Neural crest cell (in vitro differentiated cells): ENCODE measurements around the gene TMEM131L. TPM values are rescaled to one million over a fixed set of nuclear protein-coding genes. Genes with fewer than 3 reads are reported as not detected.
"Not testable (repeated sequence)": the region's sequence is repeated elsewhere in the genome, so short reads cannot be mapped to it uniquely, and the experiment has no call there.

Experiments
- DNase-seq: peaks from one replicate; pipeline ENCODE4 v3.0.0; 2021; ENCODE audit warnings: low read depth, mixed read lengths, low spot score
- H3K27ac Mint-ChIP-seq: one replicate; pipeline ENCODE4 v1.8.0; 2021; ENCODE audit warnings: mild to moderate bottlenecking, mixed read lengths; ENCODE audit not compliant: unreplicated experiment
- H3K27me3 Mint-ChIP-seq: 2 replicates; pipeline ENCODE4 v1.8.0; 2021; ENCODE audit warnings: low read depth, mild to moderate bottlenecking, mixed read lengths
- H3K36me3 Mint-ChIP-seq: 2 replicates; pipeline ENCODE4 v1.8.0; 2021; ENCODE audit warnings: low read depth, mild to moderate bottlenecking, mixed read lengths
- H3K4me1 Mint-ChIP-seq: 2 replicates; pipeline ENCODE4 v1.8.0; 2021; ENCODE audit warnings: mixed read lengths
- H3K4me3 Mint-ChIP-seq: one replicate; pipeline ENCODE4 v1.8.0; 2021; ENCODE audit warnings: mild to moderate bottlenecking, mixed read lengths
- H3K9me3 Mint-ChIP-seq: 2 replicates; pipeline ENCODE4 v1.8.0; 2021; ENCODE audit warnings: mixed read lengths
- total RNA-seq: library from RNA; stranded (reverse); gene quantifications from 2 replicates; pipeline ENCODE4 v1.2.1, GENCODE V29; 2021
- TF ChIP-seq, protein P1 (sequence below): fragments of 200-600 bp; sonication (generic); conservative IDR thresholded peaks from 2 replicates; pipeline ENCODE4 v1.5.0; 2021; ENCODE audit warnings: antibody characterized with exemption, mild to moderate bottlenecking

Gene TMEM131L
- total RNA-seq, 1 donor from 2014 or later = 36.1 TPM

GRCh38 chr4:153499005-153499404 is 32.8 kb downstream of the TMEM131L start:
- DNase-seq = no peak
- Mint-ChIP-seq H3K9me3 (no peaks in the 10 kb centered on the region), H3K27ac (no peak overlapping the region), H3K4me1 (peaks cover 51% of the 10 kb centered on the region), H3K4me3 (no peak overlapping the region), H3K27me3 (no peaks in the 10 kb centered on the region), H3K36me3 (no peaks in the 10 kb centered on the region)
- TF ChIP-seq, protein P1, sequence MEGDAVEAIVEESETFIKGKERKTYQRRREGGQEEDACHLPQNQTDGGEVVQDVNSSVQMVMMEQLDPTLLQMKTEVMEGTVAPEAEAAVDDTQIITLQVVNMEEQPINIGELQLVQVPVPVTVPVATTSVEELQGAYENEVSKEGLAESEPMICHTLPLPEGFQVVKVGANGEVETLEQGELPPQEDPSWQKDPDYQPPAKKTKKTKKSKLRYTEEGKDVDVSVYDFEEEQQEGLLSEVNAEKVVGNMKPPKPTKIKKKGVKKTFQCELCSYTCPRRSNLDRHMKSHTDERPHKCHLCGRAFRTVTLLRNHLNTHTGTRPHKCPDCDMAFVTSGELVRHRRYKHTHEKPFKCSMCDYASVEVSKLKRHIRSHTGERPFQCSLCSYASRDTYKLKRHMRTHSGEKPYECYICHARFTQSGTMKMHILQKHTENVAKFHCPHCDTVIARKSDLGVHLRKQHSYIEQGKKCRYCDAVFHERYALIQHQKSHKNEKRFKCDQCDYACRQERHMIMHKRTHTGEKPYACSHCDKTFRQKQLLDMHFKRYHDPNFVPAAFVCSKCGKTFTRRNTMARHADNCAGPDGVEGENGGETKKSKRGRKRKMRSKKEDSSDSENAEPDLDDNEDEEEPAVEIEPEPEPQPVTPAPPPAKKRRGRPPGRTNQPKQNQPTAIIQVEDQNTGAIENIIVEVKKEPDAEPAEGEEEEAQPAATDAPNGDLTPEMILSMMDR = no peak

- Mint-ChIP-seq H3K36me3 (peaks cover 10% of the 10 kb centered on the region), H3K9me3 (no peaks in the 10 kb centered on the region), H3K4me1 (peaks cover 37% of the 10 kb centered on the region), H3K27ac (no peak overlapping the region), H3K4me3 (no peak overlapping the region), H3K27me3 (no peaks in the 10 kb centered on the region)
- TF ChIP-seq, protein P1 = no peak
- DNase-seq = no peak
Measured at GRCh38 chr4:153501578-153501977, 35.4 kb downstream of the TMEM131L start.

DNA sequence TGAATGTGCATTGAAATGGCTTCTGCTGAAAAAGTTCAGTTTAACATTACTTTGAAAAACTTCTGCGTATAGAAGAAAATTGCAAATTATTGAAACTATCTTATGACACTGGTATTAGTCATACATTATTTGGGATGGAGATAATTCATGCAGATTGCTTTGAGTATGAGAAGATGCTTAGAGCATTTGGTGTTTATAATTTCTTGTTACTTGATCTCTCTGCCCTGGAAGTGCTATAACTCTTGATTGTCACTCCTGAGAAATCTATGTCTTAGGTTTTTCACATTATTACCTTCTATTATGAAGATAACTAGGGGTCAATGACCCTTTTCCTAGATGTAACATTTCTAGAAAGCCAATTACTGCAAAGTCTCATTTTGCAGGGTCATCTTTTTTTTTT is 36.4 kb downstream of the TMEM131L start:
- no peaks in the 10 kb centered on the region for H3K9me3 Mint-ChIP-seq
- no peaks in the 10 kb centered on the region for H3K27me3 Mint-ChIP-seq
- peaks cover 33% of the 10 kb centered on the region for H3K4me1 Mint-ChIP-seq
- TF ChIP-seq, protein P1 = no peak
- no peak for DNase-seq
- no peak overlapping the region for H3K4me3 Mint-ChIP-seq
- H3K27ac Mint-ChIP-seq = no peak overlapping the region
- H3K36me3 Mint-ChIP-seq = peaks cover 15% of the 10 kb centered on the region

- Mint-ChIP-seq H3K27ac (peak overlapping the region; percentile 12), H3K27me3 (no peaks in the 10 kb centered on the region), H3K36me3 (peaks cover 31% of the 10 kb centered on the region), H3K9me3 (peaks cover 5% of the 10 kb centered on the region), H3K4me3 (no peak overlapping the region), H3K4me1 (peaks cover 4% of the 10 kb centered on the region)
- no peak for DNase-seq
- TF ChIP-seq, protein P1 = no peak
Measured at GRCh38 chr4:153506341-153507309, 40.5 kb downstream of the TMEM131L start.

DNA sequence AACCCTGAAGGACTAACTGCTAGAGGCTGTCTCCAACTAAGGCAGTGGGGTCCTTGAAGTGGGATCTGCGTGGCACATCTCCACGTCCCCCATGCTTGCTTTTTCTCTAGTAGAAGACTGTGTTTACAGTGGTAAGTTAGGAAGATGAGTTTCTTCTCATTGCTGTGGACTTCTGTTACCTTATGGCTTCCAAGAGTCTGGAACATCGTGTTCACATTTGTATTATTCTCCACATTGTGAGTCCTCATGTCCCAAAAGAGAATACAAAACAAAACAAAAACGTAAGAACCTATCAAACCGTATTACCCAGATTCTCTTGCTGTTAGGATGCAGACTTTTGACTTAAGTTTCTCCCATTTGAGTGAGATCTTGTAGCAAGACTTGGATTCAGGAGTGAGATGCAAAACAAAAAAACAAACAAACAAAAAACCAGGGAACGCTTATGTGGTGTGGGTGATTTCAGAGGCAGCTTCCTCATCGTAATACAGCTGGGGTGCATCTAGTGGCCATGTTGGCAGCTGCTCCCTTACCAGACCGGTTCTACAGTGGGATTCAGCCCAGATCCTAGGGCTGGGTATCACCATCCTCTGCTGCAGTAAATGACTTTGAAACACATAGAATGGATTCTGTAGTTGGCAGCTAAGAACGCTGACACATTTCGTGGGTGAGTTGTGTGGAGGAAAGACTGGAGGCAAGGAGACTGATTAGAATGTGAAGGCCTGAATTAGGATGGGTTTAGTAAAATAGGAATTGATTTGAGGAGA is 41.3 kb downstream of the TMEM131L start:
- DNase-seq = no peak
- H3K27ac Mint-ChIP-seq = no peak overlapping the region
- peaks cover 34% of the 10 kb centered on the region for H3K36me3 Mint-ChIP-seq
- H3K9me3 Mint-ChIP-seq = peaks cover 5% of the 10 kb centered on the region
- TF ChIP-seq, protein P1 = no peak
- no peak overlapping the region for H3K4me3 Mint-ChIP-seq
- H3K27me3 Mint-ChIP-seq = no peaks in the 10 kb centered on the region
- H3K4me1 Mint-ChIP-seq = peaks cover 11% of the 10 kb centered on the region

GRCh38 chr4:153509212-153509611 is 43.1 kb downstream of the TMEM131L start:
- not testable (repeated sequence) for DNase-seq, H3K9me3 Mint-ChIP-seq, H3K27ac Mint-ChIP-seq, H3K27me3 Mint-ChIP-seq, H3K4me3 Mint-ChIP-seq
- Mint-ChIP-seq H3K4me1 (peaks cover 26% of the 10 kb centered on the region), H3K36me3 (peaks cover 38% of the 10 kb centered on the region)
